ENCODE data around the gene INHBC. TPM values are rescaled to one million over a fixed set of nuclear protein-coding genes. Genes with fewer than 3 reads are reported as not detected.

INHBC gene
- total RNA-seq, 4 donors from 2014 or later = 0.20 to 0.35 TPM; not detected in 2

DNA sequence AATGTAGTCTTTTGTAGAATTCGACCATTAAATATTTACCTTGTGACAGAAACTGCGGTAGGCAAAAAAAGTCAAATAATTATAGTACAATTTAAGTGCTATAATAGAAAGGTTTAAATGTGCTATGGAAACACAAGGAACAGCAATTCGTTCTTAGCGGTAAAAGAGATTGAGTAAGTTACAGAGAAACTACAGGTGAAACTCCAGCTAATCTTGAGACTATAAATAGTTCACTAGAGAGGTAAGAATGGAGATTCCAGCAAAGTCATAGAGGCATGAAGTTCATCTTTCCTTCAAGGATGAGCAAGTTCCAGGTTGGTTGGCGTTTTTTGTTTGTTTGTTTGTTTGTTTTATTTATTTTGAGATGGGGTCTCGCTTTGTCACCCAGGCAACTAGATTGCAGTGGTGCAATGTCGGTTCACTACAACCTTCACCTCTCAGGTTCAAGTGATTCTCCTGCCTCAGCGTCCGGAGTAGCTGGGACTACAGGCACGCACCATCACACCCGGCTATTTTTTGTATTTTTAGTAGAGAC lies 2.9 kb upstream of the INHBC start:
- Histone ChIP-seq H3K4me1 (peaks cover 6 to 14% of the 10 kb centered on the region in 2 donors), H3K9me3 (no peaks in the 10 kb centered on the region), H3K27ac (peak overlapping the region; percentile 91 to 95 (median 95)), H3K36me3 (no peaks in the 10 kb centered on the region), H3K4me3 (peak overlapping the region in 3 of 4 donors; percentile 66 to 73 (median 68)), H3K27me3 (no peaks in the 10 kb centered on the region)
- ATAC-seq (no peak), DNase-seq (no peak)
- in situ Hi-C loops (cut with MboI; ENCODE audit: low sequenced_read_pairs in 4 of 4) (loop anchor here in 2 of 4 donors (10.0 to 25.0 kb wide), 2 partner anchors 169 to 187 kb away; partner anchors contain the start of gene STAC3 (in 1 of the 2)), intact Hi-C loops (cut with DNase I; ENCODE audit: low total_unique reads) (loop anchor here (1.0 kb wide), 1 partner anchor 21 kb away; no protein-coding TSS in a partner anchor)
- TF ChIP-seq, protein P1, sequence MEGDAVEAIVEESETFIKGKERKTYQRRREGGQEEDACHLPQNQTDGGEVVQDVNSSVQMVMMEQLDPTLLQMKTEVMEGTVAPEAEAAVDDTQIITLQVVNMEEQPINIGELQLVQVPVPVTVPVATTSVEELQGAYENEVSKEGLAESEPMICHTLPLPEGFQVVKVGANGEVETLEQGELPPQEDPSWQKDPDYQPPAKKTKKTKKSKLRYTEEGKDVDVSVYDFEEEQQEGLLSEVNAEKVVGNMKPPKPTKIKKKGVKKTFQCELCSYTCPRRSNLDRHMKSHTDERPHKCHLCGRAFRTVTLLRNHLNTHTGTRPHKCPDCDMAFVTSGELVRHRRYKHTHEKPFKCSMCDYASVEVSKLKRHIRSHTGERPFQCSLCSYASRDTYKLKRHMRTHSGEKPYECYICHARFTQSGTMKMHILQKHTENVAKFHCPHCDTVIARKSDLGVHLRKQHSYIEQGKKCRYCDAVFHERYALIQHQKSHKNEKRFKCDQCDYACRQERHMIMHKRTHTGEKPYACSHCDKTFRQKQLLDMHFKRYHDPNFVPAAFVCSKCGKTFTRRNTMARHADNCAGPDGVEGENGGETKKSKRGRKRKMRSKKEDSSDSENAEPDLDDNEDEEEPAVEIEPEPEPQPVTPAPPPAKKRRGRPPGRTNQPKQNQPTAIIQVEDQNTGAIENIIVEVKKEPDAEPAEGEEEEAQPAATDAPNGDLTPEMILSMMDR (IDR thresholded peaks at IDR 0.05 in 4 of 5, conservative IDR thresholded peaks at IDR 0.05 in 1 of 5) = no peak

DNA sequence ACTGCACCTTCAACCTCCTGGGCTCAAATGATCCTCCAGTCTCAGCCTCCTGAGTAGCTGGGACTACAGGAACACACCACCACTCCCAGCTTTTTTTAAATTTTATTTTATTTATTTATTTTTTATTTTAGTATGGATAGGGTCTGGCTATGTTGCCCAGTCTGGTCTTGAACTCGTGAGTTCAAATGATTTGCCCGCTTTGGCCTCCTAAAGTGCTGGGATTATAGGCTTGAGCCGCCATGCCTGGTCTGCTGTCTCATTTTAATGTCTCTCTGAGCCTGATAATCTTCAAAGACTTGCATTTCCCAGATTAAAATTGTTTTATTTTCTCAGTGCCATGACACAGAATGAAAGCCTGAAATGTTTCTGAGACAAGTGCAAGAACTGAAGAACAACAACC lies 1.2 kb upstream of the INHBC start:
- intact Hi-C loops (cut with DNase I; ENCODE audit: low total_unique reads) = no loop called here
- TF ChIP-seq, protein P1 (IDR thresholded peaks at IDR 0.05 in 4 of 5, conservative IDR thresholded peaks at IDR 0.05 in 1 of 5) = no peak
- no peak for TF ChIP-seq POLR2A (IDR thresholded peaks at IDR 0.05)
- in situ Hi-C loops (cut with MboI; ENCODE audit: low sequenced_read_pairs in 4 of 4) = loop anchor here in 2 of 4 donors (10.0 to 25.0 kb wide), 2 partner anchors 171 to 189 kb away; partner anchors contain the start of gene STAC3 (in 1 of the 2)
- no peak overlapping the region for H3K4me3 ChIP-seq
- H3K9me3 ChIP-seq = no peaks in the 10 kb centered on the region
- H3K4me1 ChIP-seq = peaks cover 6 to 14% of the 10 kb centered on the region in 2 donors
- DNase-seq = no peak
- H3K36me3 ChIP-seq = no peaks in the 10 kb centered on the region
- no peak overlapping the region for H3K27ac ChIP-seq
- ATAC-seq = no peak
- no peaks in the 10 kb centered on the region for H3K27me3 ChIP-seq

DNA sequence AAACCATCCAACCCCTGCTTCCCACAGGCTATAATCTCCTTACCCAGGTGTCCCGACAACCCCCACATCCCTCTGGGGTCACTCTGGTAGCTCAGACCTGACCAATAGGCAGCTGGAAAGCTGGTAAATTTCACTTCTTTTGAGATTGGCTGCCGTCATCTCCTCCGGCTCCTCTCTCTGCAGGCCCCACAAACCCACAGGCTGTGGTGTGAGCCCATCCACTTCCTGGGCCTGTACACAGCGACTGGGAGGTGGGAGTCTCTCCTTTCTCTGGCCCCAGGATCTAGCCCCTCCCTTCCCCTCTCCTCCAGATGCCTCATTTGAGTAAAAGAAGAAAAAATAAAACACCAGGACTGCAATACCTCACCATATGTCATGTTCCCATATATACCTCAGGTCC lies 709 bp downstream of the INHBC start:
- H3K9me3 ChIP-seq = no peaks in the 10 kb centered on the region
- ATAC-seq = no peak
- H3K27ac ChIP-seq = no peak overlapping the region
- intact Hi-C loops (cut with DNase I; ENCODE audit: low total_unique reads) (no loop called here), in situ Hi-C loops (cut with MboI; ENCODE audit: low sequenced_read_pairs in 4 of 4) (loop anchor here in 2 of 4 donors (10.0 to 25.0 kb wide), 2 partner anchors 173 to 190 kb away; partner anchors contain the start of gene STAC3 (in 1 of the 2))
- H3K27me3 ChIP-seq = no peaks in the 10 kb centered on the region
- H3K4me1 ChIP-seq = no peaks in the 10 kb centered on the region
- H3K36me3 ChIP-seq = no peaks in the 10 kb centered on the region
- TF ChIP-seq POLR2A (IDR thresholded peaks at IDR 0.05) = no peak
- TF ChIP-seq, protein P1 (IDR thresholded peaks at IDR 0.05 in 4 of 5, conservative IDR thresholded peaks at IDR 0.05 in 1 of 5) = no peak
- DNase-seq = no peak
- H3K4me3 ChIP-seq = no peak overlapping the region

DNA sequence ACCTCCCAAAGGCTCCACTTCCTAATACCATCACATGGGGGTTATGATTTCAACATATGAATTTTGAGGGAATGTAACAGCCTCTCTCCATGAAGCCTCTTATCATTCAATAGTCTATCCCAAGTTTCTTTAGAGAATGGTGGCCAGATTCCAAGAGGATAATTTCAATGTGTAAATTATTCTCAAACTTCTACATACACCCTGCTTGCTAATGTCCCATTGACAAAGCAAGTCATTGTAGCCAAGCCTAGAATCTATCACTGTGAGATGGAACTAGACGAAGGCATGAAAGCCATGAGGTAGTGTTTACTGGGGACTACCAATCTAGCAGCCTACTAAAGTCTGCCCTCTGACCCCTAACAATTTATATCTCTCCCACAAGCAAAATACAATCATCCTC lies 3.8 kb downstream of the INHBC start:
- TF ChIP-seq POLR2A (IDR thresholded peaks at IDR 0.05) = no peak
- TF ChIP-seq, protein P1 (IDR thresholded peaks at IDR 0.05 in 4 of 5, conservative IDR thresholded peaks at IDR 0.05 in 1 of 5) = no peak
- DNase-seq (no peak), ATAC-seq (no peak)
- Histone ChIP-seq H3K4me3 (no peak overlapping the region), H3K27ac (no peak overlapping the region), H3K36me3 (no peaks in the 10 kb centered on the region), H3K4me1 (no peaks in the 10 kb centered on the region), H3K27me3 (no peaks in the 10 kb centered on the region), H3K9me3 (no peaks in the 10 kb centered on the region)
- in situ Hi-C loops (cut with MboI; ENCODE audit: low sequenced_read_pairs in 4 of 4) = loop anchor here in 2 of 4 donors (10.0 to 25.0 kb wide), 2 partner anchors 176 to 194 kb away; partner anchors contain the start of gene STAC3 (in 1 of the 2)
- intact Hi-C loops (cut with DNase I; ENCODE audit: low total_unique reads) = no loop called here
